Measurements from ENCODE around the gene CHI3L1.

CHI3L1 gene

DNA sequence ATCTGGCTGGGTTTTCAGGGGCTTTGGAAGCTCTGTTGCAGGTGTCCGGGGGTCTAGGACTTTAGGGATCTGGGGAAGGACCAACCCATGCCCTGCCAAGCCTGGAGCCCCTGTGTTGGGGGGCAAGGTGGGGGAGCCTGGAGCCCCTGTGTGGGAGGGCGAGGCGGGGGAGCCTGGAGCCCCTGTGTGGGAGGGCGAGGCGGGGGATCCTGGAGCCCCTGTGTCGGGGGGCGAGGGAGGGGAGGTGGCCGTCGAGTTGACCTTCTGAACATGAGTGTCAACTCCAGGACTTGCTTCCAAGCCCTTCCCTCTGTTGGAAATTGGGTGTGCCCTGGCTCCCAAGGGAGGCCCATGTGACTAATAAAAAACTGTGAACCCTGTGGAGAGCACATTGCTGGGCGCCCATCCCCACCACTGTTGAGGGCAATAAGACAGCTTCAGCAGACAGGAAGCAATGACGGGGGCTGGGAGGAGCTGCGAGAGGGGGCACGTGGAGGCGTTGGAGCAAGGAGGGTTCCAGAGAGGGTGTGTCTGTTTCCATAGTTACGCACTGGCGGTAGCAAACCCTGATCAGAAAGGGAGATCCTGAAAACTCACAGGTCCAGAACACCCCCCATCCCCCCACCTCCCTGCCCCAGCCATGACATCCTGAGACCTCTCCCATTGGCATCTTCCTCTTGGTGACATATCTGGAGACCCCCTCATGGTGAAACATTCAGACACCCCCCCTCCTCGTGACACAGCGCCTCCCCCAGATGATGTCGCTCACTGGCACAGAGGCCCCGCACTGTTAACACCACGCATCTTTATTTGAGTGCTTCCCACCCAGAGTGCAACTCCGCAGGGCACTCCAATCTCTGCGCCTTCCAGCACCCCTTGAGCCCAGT is 19.2 kb downstream of the CHI3L1 start:
- DNase-seq: no peak

DNA sequence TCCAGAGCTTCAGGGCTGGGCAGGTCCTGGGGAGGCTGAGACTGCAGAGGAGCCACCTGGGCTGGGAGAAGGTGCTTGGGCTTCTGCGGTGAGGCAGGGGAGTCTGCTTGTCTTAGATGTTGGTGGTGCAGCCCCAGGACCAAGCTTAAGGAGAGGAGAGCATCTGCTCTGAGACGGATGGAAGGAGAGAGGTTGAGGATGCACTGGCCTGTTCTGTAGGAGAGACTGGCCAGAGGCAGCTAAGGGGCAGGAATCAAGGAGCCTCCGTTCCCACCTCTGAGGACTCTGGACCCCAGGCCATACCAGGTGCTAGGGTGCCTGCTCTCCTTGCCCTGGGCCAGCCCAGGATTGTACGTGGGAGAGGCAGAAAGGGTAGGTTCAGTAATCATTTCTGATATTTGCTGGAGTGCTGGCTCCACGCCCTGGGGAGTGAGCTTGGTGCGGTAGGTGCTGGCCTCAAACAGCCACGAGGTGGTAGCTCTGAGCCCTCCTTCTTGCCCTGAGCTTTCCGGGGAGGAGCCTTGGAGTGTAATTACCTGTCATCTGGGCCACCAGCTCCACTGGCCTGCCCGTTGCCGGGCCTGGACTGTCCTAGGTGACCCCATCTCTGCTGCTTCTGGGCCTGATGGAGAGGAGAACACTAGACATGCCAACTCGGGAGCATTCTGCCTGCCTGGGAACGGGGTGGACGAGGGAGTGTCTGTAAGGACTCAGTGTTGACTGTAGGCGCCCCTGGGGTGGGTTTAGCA is 20.1 kb downstream of the CHI3L1 start:
- no peak for DNase-seq

- no peak for DNase-seq
Measured at GRCh38 chr1:203165800-203166161, 20.7 kb downstream of the CHI3L1 start.

DNA sequence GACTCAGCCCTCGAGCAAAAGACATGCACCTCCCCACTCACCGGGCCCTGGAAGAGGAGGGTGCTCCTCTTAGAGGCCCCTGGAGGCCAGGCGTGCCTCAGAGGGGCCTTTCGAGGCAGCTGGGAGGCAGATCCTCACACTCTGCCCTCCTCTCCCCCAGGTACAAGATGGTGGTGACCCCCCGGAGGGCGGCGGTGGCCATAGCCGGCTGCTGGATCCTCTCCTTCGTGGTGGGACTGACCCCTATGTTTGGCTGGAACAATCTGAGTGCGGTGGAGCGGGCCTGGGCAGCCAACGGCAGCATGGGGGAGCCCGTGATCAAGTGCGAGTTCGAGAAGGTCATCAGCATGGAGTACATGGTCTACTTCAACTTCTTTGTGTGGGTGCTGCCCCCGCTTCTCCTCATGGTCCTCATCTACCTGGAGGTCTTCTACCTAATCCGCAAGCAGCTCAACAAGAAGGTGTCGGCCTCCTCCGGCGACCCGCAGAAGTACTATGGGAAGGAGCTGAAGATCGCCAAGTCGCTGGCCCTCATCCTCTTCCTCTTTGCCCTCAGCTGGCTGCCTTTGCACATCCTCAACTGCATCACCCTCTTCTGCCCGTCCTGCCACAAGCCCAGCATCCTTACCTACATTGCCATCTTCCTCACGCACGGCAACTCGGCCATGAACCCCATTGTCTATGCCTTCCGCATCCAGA is 21.3 kb downstream of the CHI3L1 start:
- no peak for DNase-seq

GRCh38 chr1:203163891-203164635 is 22.4 kb downstream of the CHI3L1 start:
- no peak for DNase-seq

DNA sequence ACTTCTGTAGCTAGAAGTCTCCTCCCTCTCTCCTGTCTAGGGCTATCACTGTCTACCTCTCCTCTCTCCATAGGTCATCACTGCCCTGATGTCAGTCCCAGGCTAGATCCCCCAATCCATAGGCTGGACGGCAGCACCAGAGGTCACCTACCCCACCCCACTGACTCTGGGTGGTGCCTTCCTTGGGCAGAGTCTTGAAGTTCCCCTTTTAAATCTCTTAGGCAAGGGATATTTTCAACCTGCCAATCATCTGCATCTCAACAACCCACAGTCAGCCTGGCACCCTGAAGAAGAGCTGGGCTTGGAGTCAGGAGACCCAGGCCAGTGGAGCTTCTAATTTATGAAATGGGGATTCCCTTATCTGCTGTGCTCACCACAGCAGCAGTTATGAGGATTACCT is 24.1 kb downstream of the CHI3L1 start:
- DNase-seq: no peak

GRCh38 chr1:203161703-203162102 is 24.8 kb downstream of the CHI3L1 start:
- no peak for DNase-seq

DNA sequence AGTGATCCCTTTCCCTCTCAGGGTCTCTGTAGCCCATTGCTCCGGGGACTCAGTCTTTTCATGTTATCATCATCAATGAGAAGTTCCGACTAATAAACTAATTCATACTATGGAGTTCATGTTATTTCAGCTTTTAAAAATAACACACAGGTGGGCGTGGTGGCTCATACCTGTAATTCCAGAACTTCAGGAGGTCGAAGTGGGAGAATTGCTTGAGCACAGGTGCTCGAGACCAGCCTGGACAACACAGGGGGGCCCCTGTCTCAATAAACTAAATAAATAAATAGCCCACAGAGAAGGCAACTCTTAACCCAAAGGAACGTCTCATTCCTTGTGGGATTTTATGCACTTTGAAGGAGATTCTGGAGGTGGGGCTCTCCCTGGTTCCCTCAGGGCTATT is 25.3 kb downstream of the CHI3L1 start:
- DNase-seq: no peak

- no peak for DNase-seq
Measured at GRCh38 chr1:203159844-203160243, 26.7 kb downstream of the CHI3L1 start.

- DNase-seq: no peak
Measured at GRCh38 chr1:203158960-203159665, 27.4 kb downstream of the CHI3L1 start.

- DNase-seq: no peak
Measured at GRCh38 chr1:203158423-203158822, 28.1 kb downstream of the CHI3L1 start.

DNA sequence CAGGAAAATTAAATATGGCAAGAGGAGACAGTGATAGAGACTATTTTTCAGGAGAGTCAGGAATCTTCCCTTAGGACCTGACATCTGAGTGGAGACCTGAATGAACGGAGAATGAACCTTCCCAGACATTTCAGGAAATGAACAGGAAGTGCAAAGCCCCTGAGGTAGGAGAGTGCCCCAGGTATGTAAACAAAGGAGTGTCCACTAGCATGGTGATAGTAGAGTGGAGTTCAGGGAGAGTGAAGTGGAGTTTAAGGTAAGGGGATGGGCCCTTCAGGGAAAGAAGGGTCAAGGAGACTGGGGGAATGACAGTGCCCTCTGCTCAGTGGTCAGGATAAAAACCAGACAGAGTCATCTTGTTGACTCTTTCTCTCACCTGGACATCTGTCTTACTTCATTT is 30.2 kb downstream of the CHI3L1 start:
- DNase-seq: no peak

DNA sequence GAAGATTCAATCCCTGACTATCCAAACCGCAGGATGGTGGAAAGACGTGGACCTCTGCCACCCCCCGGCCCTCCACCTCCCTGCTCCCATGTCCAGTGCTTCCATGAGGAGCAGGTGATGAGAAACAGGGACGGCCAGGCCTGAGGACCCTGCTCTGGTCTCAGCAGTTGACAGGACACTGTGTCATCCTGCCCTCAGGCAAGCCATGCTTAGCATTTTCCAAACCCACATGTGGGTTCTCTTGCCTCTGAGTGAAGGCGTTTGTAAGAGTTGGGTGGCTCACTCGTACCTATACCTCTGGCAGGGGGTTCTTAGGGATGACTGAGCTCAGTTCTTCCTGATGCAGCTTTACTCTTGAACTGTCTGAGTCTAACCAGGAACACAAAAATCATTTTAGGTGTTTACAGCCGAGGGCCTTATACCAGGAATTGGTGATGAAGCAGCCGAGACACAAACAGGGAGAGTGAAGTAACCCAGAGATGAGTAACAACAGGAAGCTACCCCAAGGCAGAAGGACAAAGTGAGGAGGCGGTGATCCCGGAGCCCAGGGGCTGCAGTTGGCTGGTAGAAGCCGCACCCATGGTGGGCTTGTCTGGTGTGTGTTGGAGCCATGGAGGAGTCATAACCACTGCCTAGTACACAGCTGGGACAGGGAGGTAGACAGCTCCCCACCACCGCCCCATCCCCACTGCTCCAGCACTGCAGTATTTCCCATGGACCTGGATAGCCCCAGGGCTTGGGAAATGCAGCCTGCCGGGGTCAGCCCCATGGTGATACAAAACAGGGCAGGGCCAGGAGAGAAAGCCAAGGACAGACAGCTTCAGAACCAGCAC is 32.3 kb downstream of the CHI3L1 start:
- DNase-seq: no peak

GRCh38 chr1:203153051-203153988 is 33.2 kb downstream of the CHI3L1 start:
- no peak for DNase-seq

DNA sequence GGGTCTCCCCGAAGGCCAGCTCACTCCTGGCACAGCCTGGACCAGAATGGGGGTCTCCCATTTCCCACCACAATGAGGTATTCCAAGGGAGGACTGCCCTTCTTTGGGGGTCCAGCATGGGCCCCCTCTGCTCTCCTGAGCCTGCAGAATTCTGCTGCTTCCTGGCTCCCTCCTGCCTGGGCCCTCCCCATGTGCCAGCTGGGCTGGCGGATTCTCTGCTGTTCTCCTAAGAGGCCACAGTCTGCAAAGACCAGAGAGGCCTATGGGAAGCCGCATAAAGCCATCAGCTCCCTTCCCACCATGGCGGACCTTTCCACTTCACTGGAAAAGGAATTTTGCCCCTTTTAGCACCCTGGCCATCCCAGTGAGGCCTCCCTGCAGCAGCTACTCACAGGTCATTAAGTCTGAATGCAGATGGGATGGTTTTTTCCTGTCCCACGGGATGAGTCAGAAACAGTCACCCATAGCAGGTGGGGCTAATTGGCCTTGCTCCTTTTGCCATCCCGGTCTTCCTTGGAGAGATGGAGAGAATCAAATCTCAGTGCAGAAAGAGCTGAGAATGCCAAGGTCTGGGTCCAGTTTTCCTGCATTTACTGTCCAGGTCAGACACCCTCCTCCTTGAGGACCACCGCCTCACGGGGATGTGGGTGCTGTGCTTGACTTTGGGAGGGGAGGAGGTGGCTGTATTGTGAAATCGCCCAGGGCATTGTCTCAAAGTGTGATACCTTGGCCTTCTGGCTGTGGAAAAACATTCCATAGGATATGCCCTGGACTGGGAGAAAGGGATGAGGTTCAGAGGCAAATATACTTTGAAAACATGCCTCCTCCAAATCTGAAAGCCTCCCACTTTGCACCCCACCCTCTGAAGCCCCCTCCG is 34.1 kb downstream of the CHI3L1 start:
- no peak for DNase-seq

DNA sequence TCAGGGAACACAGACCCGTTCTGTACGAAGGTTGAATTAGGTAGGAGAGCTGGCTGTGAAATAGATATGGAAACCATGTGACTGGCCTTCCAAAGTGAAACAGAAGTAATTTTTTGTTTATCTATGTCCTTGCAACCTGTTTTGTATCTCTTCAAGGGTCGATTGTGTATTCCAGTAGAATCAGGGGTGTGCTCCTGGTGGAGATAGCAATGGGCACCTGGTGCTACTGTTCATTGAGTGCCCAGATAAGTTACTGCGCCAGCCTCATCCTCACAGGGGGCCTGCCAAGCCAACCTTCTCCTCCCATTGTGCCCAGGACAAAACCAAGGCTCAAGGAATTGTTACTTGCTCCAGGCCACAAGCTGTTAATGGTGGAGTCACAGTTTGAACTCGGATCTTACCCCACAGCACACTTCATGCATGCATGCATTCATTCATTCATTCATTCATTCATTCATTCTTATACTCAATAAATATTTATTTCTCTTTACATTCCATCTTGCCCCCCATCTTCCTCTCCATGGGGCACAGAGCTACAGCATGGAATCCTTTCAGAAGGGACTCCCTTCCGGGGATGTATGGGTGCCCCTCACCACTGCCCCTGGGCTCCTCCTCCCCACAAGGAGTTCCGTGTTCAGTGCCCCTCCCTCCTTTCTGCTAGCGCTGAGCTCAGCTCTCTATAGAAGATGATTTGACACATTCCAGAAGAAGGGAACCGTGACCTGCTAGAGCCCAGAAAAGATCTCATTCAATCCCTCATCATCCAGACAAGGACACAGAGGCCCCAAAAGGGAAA is 34.9 kb downstream of the CHI3L1 start:
- no peak for DNase-seq

DNA sequence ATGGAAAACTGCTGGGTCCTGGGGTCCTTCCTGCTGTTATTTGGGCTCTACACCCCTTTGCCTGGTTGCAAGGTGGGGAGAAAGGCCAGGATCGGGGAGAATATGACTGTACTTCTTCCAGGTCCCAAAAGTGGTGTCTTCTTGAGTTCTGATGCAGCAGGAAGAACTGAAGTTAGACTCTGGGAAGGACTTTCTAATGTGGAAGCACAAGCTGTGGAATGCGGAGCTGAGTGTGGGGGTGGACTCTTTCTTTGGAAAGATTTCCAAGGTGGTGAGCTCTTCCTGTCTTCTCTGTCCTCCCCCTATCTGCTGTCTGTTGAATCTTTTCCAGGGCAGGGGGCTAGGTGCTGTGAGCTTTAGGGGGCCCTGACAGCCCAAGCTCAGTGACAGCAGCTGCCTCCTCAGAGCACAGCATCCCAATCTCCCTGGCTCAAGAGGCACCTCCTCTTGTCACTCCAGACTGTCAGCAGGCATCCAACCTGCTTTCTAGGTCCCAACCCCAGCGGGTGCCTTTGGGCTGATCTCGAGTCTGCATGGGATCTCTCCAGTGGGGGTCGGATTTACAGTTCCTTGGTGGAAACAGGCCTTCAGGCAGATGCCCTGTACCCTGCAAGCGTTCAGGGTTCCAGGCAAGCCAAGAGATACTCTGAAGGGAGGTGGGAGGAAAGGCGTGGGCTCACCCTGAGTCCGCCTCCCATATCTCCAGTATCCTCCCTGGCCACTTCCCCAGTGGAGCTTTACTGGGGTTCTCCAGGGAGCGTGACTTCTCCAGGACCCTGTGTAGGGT is 35.8 kb downstream of the CHI3L1 start:
- DNase-seq: no peak
